ENCODE results near the gene SORBS1.

- TF ChIP-seq POLR2A (IDR thresholded peaks at IDR 0.05; ENCODE audit: low read length) (no peak), GATA1 (IDR thresholded peaks at IDR 0.05; ENCODE audit: low read depth, low read length) (no peak)
These were observed 178.6 kb downstream of the SORBS1 start for GRCh38 chr10:95382596-95382995.
